Activated CD4-positive, alpha-beta T cell treated with anti-CD3 and anti-CD28 coated beads for 48 hours (primary cell): ENCODE data around the gene S100G.
"Not testable (repeated sequence)": the region's sequence is repeated elsewhere in the genome, so short reads cannot be mapped to it uniquely, and the experiment has no call there.

Experiments
- DNase-seq: peaks from one replicate; pipeline ENCODE4 v3.0.0-alpha.2; 2020

Gene S100G

GRCh38 chrX:16649858-16650257 lies at the start of gene S100G:
Gene S100G, plus strand, starts transcription at chrX:16650158. Its CDS starts 849 bp downstream, at chrX:16651007.
- no peak for DNase-seq

GRCh38 chrX:16601885-16602284 lies 48.1 kb upstream of the S100G start:
- no peak for DNase-seq

- not testable (repeated sequence) for DNase-seq
These were observed 46.7 kb upstream of the S100G start for GRCh38 chrX:16603235-16603634.

- no peak for DNase-seq
These were observed 46.1 kb upstream of the S100G start for GRCh38 chrX:16603822-16604221.

GRCh38 chrX:16604337-16604736 lies 45.6 kb upstream of the S100G start:
- DNase-seq, result no peak

- no peak for DNase-seq
These were observed 43.7 kb upstream of the S100G start for GRCh38 chrX:16606142-16606720.

GRCh38 chrX:16610121-16610621 lies 39.8 kb upstream of the S100G start:
- DNase-seq, result no peak

- not testable (repeated sequence) for DNase-seq
These were observed 39.3 kb upstream of the S100G start for GRCh38 chrX:16610654-16611053.

- DNase-seq, result no peak
These were observed 37.6 kb upstream of the S100G start for GRCh38 chrX:16612257-16612897.

GRCh38 chrX:16617382-16617781 lies 32.6 kb upstream of the S100G start:
- DNase-seq, result no peak

GRCh38 chrX:16618422-16618821 lies 31.5 kb upstream of the S100G start:
- DNase-seq, result no peak

GRCh38 chrX:16619024-16619423 lies 30.9 kb upstream of the S100G start:
- DNase-seq, result no peak

GRCh38 chrX:16628511-16628910 lies 21.4 kb upstream of the S100G start:
- not testable (repeated sequence) for DNase-seq

- DNase-seq, result no peak
These were observed 20.9 kb upstream of the S100G start for GRCh38 chrX:16628946-16629595.

- no peak for DNase-seq
These were observed 20.0 kb upstream of the S100G start for GRCh38 chrX:16629909-16630308.

GRCh38 chrX:16633754-16634153 lies 16.2 kb upstream of the S100G start:
- no peak for DNase-seq

GRCh38 chrX:16635040-16635439 lies 14.9 kb upstream of the S100G start:
- no peak for DNase-seq

GRCh38 chrX:16635596-16635995 lies 14.4 kb upstream of the S100G start:
- DNase-seq, result no peak

- no peak for DNase-seq
These were observed 11.4 kb upstream of the S100G start for GRCh38 chrX:16638533-16638932.

- no peak for DNase-seq
These were observed 10.0 kb upstream of the S100G start for GRCh38 chrX:16639966-16640365.

- DNase-seq, result no peak
These were observed 9.1 kb upstream of the S100G start for GRCh38 chrX:16640823-16641222.

GRCh38 chrX:16643176-16643575 lies 6.8 kb upstream of the S100G start:
- no peak for DNase-seq

- no peak for DNase-seq
These were observed 3.4 kb upstream of the S100G start for GRCh38 chrX:16646366-16647138.
